WTC11 (cell line): ENCODE measurements around the gene HECTD4.

ENCODE experiments used
- ATF3 ChIP-seq: sonication (generic); formaldehyde crosslinking; conservative IDR thresholded peaks from 2 replicates; pipeline ENCODE4 v1.8.1; 2022; ENCODE audit warnings: mild to moderate bottlenecking, missing genetic modification reagents
- CTCF ChIP-seq: fragments of 200-600 bp; IDR thresholded peaks from 2 replicates; pipeline ENCODE4 v1.8.0; 2022; ENCODE audit warnings: antibody characterized with exemption
- FOXJ3 ChIP-seq: sonication (generic); formaldehyde crosslinking; IDR thresholded peaks from 2 replicates; pipeline ENCODE4 v1.9.0; 2021; ENCODE audit warnings: missing genetic modification reagents, mild to moderate bottlenecking, borderline replicate concordance
- FOXP4 ChIP-seq: sonication (generic); formaldehyde crosslinking; IDR thresholded peaks from 2 replicates; pipeline ENCODE4 v1.8.0; 2022; ENCODE audit warnings: mild to moderate bottlenecking, missing genetic modification reagents
- NR2C2 ChIP-seq: sonication (generic); formaldehyde crosslinking; IDR thresholded peaks from 2 replicates; pipeline ENCODE4 v1.8.0; 2022; ENCODE audit warnings: mild to moderate bottlenecking, missing genetic modification reagents
- NR3C1 ChIP-seq: sonication (generic); formaldehyde crosslinking; conservative IDR thresholded peaks from 2 replicates; pipeline ENCODE4 v1.8.1; 2023; ENCODE audit warnings: low read depth, mild to moderate bottlenecking, missing genetic modification reagents
- RORB ChIP-seq: fragments of 250-450 bp; sonication (Bioruptor Pico); IDR thresholded peaks from 2 replicates; pipeline ENCODE4 v1.9.0; 2021; ENCODE audit warnings: mild to moderate bottlenecking
- SP1 ChIP-seq: sonication (generic); formaldehyde crosslinking; conservative IDR thresholded peaks from 2 replicates; pipeline ENCODE4 v1.8.1; 2022; ENCODE audit warnings: missing genetic modification reagents
- TP53 ChIP-seq: sonication (generic); formaldehyde crosslinking; IDR thresholded peaks from 2 replicates; pipeline ENCODE4 v1.8.1; 2023; ENCODE audit warnings: mild to moderate bottlenecking, missing genetic modification reagents
- TF ChIP-seq, protein P1 (sequence below): sonication (generic); formaldehyde crosslinking; IDR thresholded peaks from 2 replicates; pipeline ENCODE4 v1.8.1; 2023; ENCODE audit warnings: mild to moderate bottlenecking, missing genetic modification reagents
- TF ChIP-seq, protein P2 (sequence below): sonication (generic); formaldehyde crosslinking; IDR thresholded peaks from 2 replicates; pipeline ENCODE4 v1.8.0; 2022; ENCODE audit warnings: missing genetic modification reagents
- TF ChIP-seq, protein P3 (sequence below): sonication (generic); formaldehyde crosslinking; IDR thresholded peaks from 2 replicates; pipeline ENCODE4 v1.8.0; 2023; ENCODE audit warnings: missing genetic modification reagents
- TF ChIP-seq, protein P4 (sequence below): sonication (generic); formaldehyde crosslinking; IDR thresholded peaks from 2 replicates; pipeline ENCODE4 v1.8.0; 2022; ENCODE audit warnings: mild to moderate bottlenecking, missing genetic modification reagents

- no peak for TF ChIP-seq RORB
- no peak for TF ChIP-seq CTCF
- TF ChIP-seq, protein P1, sequence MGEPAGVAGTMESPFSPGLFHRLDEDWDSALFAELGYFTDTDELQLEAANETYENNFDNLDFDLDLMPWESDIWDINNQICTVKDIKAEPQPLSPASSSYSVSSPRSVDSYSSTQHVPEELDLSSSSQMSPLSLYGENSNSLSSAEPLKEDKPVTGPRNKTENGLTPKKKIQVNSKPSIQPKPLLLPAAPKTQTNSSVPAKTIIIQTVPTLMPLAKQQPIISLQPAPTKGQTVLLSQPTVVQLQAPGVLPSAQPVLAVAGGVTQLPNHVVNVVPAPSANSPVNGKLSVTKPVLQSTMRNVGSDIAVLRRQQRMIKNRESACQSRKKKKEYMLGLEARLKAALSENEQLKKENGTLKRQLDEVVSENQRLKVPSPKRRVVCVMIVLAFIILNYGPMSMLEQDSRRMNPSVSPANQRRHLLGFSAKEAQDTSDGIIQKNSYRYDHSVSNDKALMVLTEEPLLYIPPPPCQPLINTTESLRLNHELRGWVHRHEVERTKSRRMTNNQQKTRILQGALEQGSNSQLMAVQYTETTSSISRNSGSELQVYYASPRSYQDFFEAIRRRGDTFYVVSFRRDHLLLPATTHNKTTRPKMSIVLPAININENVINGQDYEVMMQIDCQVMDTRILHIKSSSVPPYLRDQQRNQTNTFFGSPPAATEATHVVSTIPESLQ (CRISPR knock-in tag): no peak
- TF ChIP-seq ATF3 (CRISPR knock-in tag): no peak
- no peak for TF ChIP-seq NR2C2
- TF ChIP-seq SP1 (CRISPR knock-in tag): no peak
- TF ChIP-seq FOXJ3 (CRISPR knock-in tag): no peak
- TF ChIP-seq, protein P2, sequence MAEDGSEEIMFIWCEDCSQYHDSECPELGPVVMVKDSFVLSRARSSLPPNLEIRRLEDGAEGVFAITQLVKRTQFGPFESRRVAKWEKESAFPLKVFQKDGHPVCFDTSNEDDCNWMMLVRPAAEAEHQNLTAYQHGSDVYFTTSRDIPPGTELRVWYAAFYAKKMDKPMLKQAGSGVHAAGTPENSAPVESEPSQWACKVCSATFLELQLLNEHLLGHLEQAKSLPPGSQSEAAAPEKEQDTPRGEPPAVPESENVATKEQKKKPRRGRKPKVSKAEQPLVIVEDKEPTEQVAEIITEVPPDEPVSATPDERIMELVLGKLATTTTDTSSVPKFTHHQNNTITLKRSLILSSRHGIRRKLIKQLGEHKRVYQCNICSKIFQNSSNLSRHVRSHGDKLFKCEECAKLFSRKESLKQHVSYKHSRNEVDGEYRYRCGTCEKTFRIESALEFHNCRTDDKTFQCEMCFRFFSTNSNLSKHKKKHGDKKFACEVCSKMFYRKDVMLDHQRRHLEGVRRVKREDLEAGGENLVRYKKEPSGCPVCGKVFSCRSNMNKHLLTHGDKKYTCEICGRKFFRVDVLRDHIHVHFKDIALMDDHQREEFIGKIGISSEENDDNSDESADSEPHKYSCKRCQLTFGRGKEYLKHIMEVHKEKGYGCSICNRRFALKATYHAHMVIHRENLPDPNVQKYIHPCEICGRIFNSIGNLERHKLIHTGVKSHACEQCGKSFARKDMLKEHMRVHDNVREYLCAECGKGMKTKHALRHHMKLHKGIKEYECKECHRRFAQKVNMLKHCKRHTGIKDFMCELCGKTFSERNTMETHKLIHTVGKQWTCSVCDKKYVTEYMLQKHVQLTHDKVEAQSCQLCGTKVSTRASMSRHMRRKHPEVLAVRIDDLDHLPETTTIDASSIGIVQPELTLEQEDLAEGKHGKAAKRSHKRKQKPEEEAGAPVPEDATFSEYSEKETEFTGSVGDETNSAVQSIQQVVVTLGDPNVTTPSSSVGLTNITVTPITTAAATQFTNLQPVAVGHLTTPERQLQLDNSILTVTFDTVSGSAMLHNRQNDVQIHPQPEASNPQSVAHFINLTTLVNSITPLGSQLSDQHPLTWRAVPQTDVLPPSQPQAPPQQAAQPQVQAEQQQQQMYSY: no peak
- TF ChIP-seq TP53 (CRISPR knock-in tag): no peak
- TF ChIP-seq, protein P3, sequence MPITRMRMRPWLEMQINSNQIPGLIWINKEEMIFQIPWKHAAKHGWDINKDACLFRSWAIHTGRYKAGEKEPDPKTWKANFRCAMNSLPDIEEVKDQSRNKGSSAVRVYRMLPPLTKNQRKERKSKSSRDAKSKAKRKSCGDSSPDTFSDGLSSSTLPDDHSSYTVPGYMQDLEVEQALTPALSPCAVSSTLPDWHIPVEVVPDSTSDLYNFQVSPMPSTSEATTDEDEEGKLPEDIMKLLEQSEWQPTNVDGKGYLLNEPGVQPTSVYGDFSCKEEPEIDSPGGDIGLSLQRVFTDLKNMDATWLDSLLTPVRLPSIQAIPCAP (CRISPR knock-in tag): no peak
- TF ChIP-seq, protein P4, sequence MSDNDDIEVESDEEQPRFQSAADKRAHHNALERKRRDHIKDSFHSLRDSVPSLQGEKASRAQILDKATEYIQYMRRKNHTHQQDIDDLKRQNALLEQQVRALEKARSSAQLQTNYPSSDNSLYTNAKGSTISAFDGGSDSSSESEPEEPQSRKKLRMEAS (CRISPR knock-in tag): no peak
- TF ChIP-seq FOXP4 (CRISPR knock-in tag): no peak
- TF ChIP-seq NR3C1 (CRISPR knock-in tag): no peak
Observed at GRCh38 chr12:112342587-112342986, 39.6 kb downstream of the HECTD4 start.
